ENCODE results near the gene ALPL. TPM values are rescaled to one million over a fixed set of nuclear protein-coding genes. Genes with fewer than 3 reads are reported as not detected.

ALPL gene
- total and polyA plus RNA-seq, 4 experiments from 2014 or later, result not detected

- no peak for DNase-seq
- Histone ChIP-seq H3K4me1 (ENCODE audit: insufficient read depth, low read length) (no peaks in the 10 kb centered on the region), H3K27ac (ENCODE audit: low read depth, low read length) (no peak overlapping the region), H3K36me3 (ENCODE audit: insufficient read depth, low read length) (no peaks in the 10 kb centered on the region), H3K27me3 (ENCODE audit: insufficient read depth, low read length) (no peaks in the 10 kb centered on the region), H3K4me3 (ENCODE audit: low read length in 2 of 2) (no peak overlapping the region), H3K9me3 (ENCODE audit: control insufficient read depth in 1 of 2, low read length in 2 of 2) (no peaks in the 10 kb centered on the region)
- Mint-ChIP-seq H3K4me1 (no peaks in the 10 kb centered on the region), H3K27me3 (peaks cover 8 to 15% of the 10 kb centered on the region in 2 donors), H3K4me3 (no peak overlapping the region), H3K36me3 (no peaks in the 10 kb centered on the region), H3K27ac (no peak overlapping the region), H3K9me3 (no peaks in the 10 kb centered on the region)
- POLR2A ChIA-PET (ENCODE audit: partially characterized antibody), result no interaction called here
- intact Hi-C loops (cut with micrococcal nuclease), result no loop called here
- CTCF ChIA-PET (ENCODE audit: partially characterized antibody), result no interaction called here
Measured at GRCh38 chr1:21550097-21550496, 40.9 kb downstream of the ALPL start.

- H3K9me3 Mint-ChIP-seq, result no peaks in the 10 kb centered on the region
- H3K27me3 ChIP-seq (ENCODE audit: insufficient read depth, low read length), result no peaks in the 10 kb centered on the region
- H3K4me3 Mint-ChIP-seq, result no peak overlapping the region
- intact Hi-C loops (cut with micrococcal nuclease), result no loop called here
- H3K36me3 ChIP-seq (ENCODE audit: insufficient read depth, low read length), result no peaks in the 10 kb centered on the region
- no peaks in the 10 kb centered on the region for H3K9me3 ChIP-seq (ENCODE audit: control insufficient read depth in 1 of 2, low read length in 2 of 2)
- no peak overlapping the region for H3K4me3 ChIP-seq (ENCODE audit: low read length in 2 of 2)
- H3K27ac Mint-ChIP-seq, result no peak overlapping the region
- H3K36me3 Mint-ChIP-seq, result no peaks in the 10 kb centered on the region
- H3K4me1 Mint-ChIP-seq, result no peaks in the 10 kb centered on the region
- ChIA-PET POLR2A (ENCODE audit: partially characterized antibody) (no interaction called here), CTCF (ENCODE audit: partially characterized antibody) (no interaction called here)
- no peak overlapping the region for H3K27ac ChIP-seq (ENCODE audit: low read depth, low read length)
- no peaks in the 10 kb centered on the region for H3K4me1 ChIP-seq (ENCODE audit: insufficient read depth, low read length)
- no peak for DNase-seq
- peaks cover 8 to 16% of the 10 kb centered on the region in 2 donors for H3K27me3 Mint-ChIP-seq
Measured at GRCh38 chr1:21550866-21551475, 41.7 kb downstream of the ALPL start.

- no peak overlapping the region for H3K4me3 ChIP-seq (ENCODE audit: low read length in 2 of 2)
- H3K9me3 ChIP-seq (ENCODE audit: control insufficient read depth in 1 of 2, low read length in 2 of 2), result no peaks in the 10 kb centered on the region
- intact Hi-C loops (cut with micrococcal nuclease), result no loop called here
- no peak for DNase-seq
- Mint-ChIP-seq H3K9me3 (no peaks in the 10 kb centered on the region), H3K4me1 (no peaks in the 10 kb centered on the region), H3K27ac (no peak overlapping the region), H3K4me3 (no peak overlapping the region), H3K27me3 (peaks cover 14 to 18% of the 10 kb centered on the region in 2 donors), H3K36me3 (no peaks in the 10 kb centered on the region)
- no peak overlapping the region for H3K27ac ChIP-seq (ENCODE audit: low read depth, low read length)
- H3K36me3 ChIP-seq (ENCODE audit: insufficient read depth, low read length), result no peaks in the 10 kb centered on the region
- H3K27me3 ChIP-seq (ENCODE audit: insufficient read depth, low read length), result no peaks in the 10 kb centered on the region
- POLR2A ChIA-PET (ENCODE audit: partially characterized antibody), result no interaction called here
- no peaks in the 10 kb centered on the region for H3K4me1 ChIP-seq (ENCODE audit: insufficient read depth, low read length)
- CTCF ChIA-PET (ENCODE audit: partially characterized antibody), result no interaction called here
Measured at GRCh38 chr1:21552715-21553114, 43.5 kb downstream of the ALPL start.

- CTCF ChIA-PET (ENCODE audit: partially characterized antibody), result no interaction called here
Measured at GRCh38 chr1:21553116-21553926, 44.1 kb downstream of the ALPL start.

GRCh38 chr1:21559788-21560567, 50.8 kb downstream of the ALPL start:
- Histone ChIP-seq H3K4me3 (ENCODE audit: low read length in 2 of 2) (no peak overlapping the region), H3K9me3 (ENCODE audit: control insufficient read depth in 1 of 2, low read length in 2 of 2) (no peaks in the 10 kb centered on the region), H3K27me3 (ENCODE audit: insufficient read depth, low read length) (no peaks in the 10 kb centered on the region), H3K4me1 (ENCODE audit: insufficient read depth, low read length) (no peaks in the 10 kb centered on the region), H3K36me3 (ENCODE audit: insufficient read depth, low read length) (no peaks in the 10 kb centered on the region), H3K27ac (ENCODE audit: low read depth, low read length) (no peak overlapping the region)
- intact Hi-C loops (cut with micrococcal nuclease), result no loop called here
- CTCF ChIA-PET (ENCODE audit: partially characterized antibody), result no interaction called here
- H3K9me3 Mint-ChIP-seq, result no peaks in the 10 kb centered on the region
- H3K4me3 Mint-ChIP-seq, result no peak overlapping the region
- H3K4me1 Mint-ChIP-seq, result no peaks in the 10 kb centered on the region
- H3K27me3 Mint-ChIP-seq, result peaks cover 9 to 19% of the 10 kb centered on the region in 2 donors
- no peak for DNase-seq
- no peaks in the 10 kb centered on the region for H3K36me3 Mint-ChIP-seq
- H3K27ac Mint-ChIP-seq, result no peak overlapping the region
- POLR2A ChIA-PET (ENCODE audit: partially characterized antibody), result interaction anchor here (0.5 kb wide), 1 partner anchor 38 kb away, joined by 3 read pairs; no protein-coding TSS in a partner anchor

More at GRCh38 chr1:21553116-21553926, 44.1 kb downstream of the ALPL start:
- Mint-ChIP-seq H3K4me3 (no peak overlapping the region), H3K4me1 (no peaks in the 10 kb centered on the region), H3K9me3 (no peaks in the 10 kb centered on the region), H3K27ac (no peak overlapping the region), H3K36me3 (no peaks in the 10 kb centered on the region), H3K27me3 (peaks cover 15 to 18% of the 10 kb centered on the region in 2 donors)
- no peak overlapping the region for H3K27ac ChIP-seq (ENCODE audit: low read depth, low read length)
- intact Hi-C loops (cut with micrococcal nuclease), result no loop called here
- no peaks in the 10 kb centered on the region for H3K4me1 ChIP-seq (ENCODE audit: insufficient read depth, low read length)
- DNase-seq, result no peak
- H3K27me3 ChIP-seq (ENCODE audit: insufficient read depth, low read length), result no peaks in the 10 kb centered on the region
- H3K36me3 ChIP-seq (ENCODE audit: insufficient read depth, low read length), result no peaks in the 10 kb centered on the region
- H3K4me3 ChIP-seq (ENCODE audit: low read length in 2 of 2), result no peak overlapping the region
- POLR2A ChIA-PET (ENCODE audit: partially characterized antibody), result no interaction called here
- H3K9me3 ChIP-seq (ENCODE audit: control insufficient read depth in 1 of 2, low read length in 2 of 2), result no peaks in the 10 kb centered on the region

GRCh38 chr1:21560916-21561638, 51.9 kb downstream of the ALPL start:
- no peaks in the 10 kb centered on the region for H3K27me3 ChIP-seq (ENCODE audit: insufficient read depth, low read length)
- intact Hi-C loops (cut with micrococcal nuclease), result no loop called here
- no peak overlapping the region for H3K4me3 ChIP-seq (ENCODE audit: low read length in 2 of 2)
- Mint-ChIP-seq H3K36me3 (no peaks in the 10 kb centered on the region), H3K4me3 (no peak overlapping the region), H3K9me3 (no peaks in the 10 kb centered on the region), H3K4me1 (no peaks in the 10 kb centered on the region), H3K27ac (no peak overlapping the region), H3K27me3 (peaks cover 5 to 18% of the 10 kb centered on the region in 2 donors)
- ChIA-PET POLR2A (ENCODE audit: partially characterized antibody) (no interaction called here), CTCF (ENCODE audit: partially characterized antibody) (no interaction called here)
- no peaks in the 10 kb centered on the region for H3K4me1 ChIP-seq (ENCODE audit: insufficient read depth, low read length)
- no peaks in the 10 kb centered on the region for H3K36me3 ChIP-seq (ENCODE audit: insufficient read depth, low read length)
- H3K9me3 ChIP-seq (ENCODE audit: control insufficient read depth in 1 of 2, low read length in 2 of 2), result no peaks in the 10 kb centered on the region
- H3K27ac ChIP-seq (ENCODE audit: low read depth, low read length), result no peak overlapping the region
- DNase-seq, result no peak

GRCh38 chr1:21562896-21563295, 53.7 kb downstream of the ALPL start:
- H3K9me3 Mint-ChIP-seq, result no peaks in the 10 kb centered on the region
- Histone ChIP-seq H3K4me3 (ENCODE audit: low read length in 2 of 2) (no peak overlapping the region), H3K4me1 (ENCODE audit: insufficient read depth, low read length) (no peaks in the 10 kb centered on the region), H3K27ac (ENCODE audit: low read depth, low read length) (no peak overlapping the region), H3K27me3 (ENCODE audit: insufficient read depth, low read length) (no peaks in the 10 kb centered on the region), H3K36me3 (ENCODE audit: insufficient read depth, low read length) (no peaks in the 10 kb centered on the region), H3K9me3 (ENCODE audit: control insufficient read depth in 1 of 2, low read length in 2 of 2) (no peaks in the 10 kb centered on the region)
- ChIA-PET POLR2A (ENCODE audit: partially characterized antibody) (no interaction called here), CTCF (ENCODE audit: partially characterized antibody) (no interaction called here)
- H3K4me3 Mint-ChIP-seq, result no peak overlapping the region
- intact Hi-C loops (cut with micrococcal nuclease), result no loop called here
- no peaks in the 10 kb centered on the region for H3K36me3 Mint-ChIP-seq
- no peak for DNase-seq
- H3K27me3 Mint-ChIP-seq, result peaks cover 3 to 11% of the 10 kb centered on the region in 2 donors
- H3K4me1 Mint-ChIP-seq, result no peaks in the 10 kb centered on the region
- H3K27ac Mint-ChIP-seq, result no peak overlapping the region
